D721Med (cell line): ENCODE data around the gene PCK1.

Source experiments
- DNase-seq: peaks from one replicate; pipeline ENCODE4 v3.0.0; 2011; ENCODE audit warnings: low spot score; ENCODE audit not compliant: insufficient read length
- FAIRE-seq: peaks from 2 replicates; lab custom pipeline; 2011; peaks lifted over from hg19 to GRCh38; lab: Jason Lieb, UNC
- TF ChIP-seq, protein P1 (sequence below): IDR thresholded peaks from 2 replicates; pipeline ENCODE4 v1.5.1; 2012; ENCODE audit warnings: mild to moderate bottlenecking, control low read depth; ENCODE audit not compliant: insufficient read depth; ENCODE audit errors: missing control alignments

Gene PCK1

DNA sequence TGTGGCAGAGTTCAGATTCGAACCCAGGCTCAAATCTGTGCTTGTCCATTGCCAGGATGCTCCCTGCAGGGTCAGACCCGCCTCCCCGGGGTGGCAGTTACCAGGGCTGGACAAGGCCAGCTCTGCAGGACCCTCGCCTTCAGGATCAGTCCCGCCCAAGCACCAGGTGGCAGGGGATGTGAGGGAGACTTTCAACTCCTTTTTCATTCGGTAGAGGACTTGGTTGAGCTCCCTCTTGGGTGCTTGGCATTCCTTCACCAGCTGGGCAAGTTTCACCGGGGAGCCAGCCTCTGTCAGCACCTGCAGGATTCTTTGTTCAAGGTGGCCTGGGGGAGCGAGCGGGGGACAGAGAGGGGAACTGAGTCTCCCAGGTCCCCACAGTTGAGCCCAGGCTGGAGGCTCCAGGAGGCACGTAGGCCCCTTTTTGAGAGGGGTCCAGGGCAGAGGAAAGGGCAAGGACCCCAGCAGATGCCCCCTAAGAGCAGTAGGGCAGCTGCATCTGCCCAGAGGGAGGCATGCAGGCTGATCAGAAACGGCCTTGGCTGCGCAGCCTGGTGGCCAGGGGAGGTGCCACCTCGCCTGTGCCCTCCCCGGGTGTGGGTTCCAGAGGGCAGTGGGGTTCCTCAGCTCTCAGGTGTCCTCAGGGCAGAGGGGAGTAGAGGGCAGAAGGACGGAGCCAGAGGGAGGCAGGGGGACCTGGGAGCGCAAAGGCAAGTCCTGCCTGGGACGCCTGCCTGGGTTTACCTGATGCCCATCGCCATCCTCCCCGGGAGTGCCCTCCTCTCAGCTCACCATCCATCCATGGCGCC, 55.4 kb downstream of the PCK1 start:
- FAIRE-seq (no peak), DNase-seq (no peak)
- TF ChIP-seq, protein P1, sequence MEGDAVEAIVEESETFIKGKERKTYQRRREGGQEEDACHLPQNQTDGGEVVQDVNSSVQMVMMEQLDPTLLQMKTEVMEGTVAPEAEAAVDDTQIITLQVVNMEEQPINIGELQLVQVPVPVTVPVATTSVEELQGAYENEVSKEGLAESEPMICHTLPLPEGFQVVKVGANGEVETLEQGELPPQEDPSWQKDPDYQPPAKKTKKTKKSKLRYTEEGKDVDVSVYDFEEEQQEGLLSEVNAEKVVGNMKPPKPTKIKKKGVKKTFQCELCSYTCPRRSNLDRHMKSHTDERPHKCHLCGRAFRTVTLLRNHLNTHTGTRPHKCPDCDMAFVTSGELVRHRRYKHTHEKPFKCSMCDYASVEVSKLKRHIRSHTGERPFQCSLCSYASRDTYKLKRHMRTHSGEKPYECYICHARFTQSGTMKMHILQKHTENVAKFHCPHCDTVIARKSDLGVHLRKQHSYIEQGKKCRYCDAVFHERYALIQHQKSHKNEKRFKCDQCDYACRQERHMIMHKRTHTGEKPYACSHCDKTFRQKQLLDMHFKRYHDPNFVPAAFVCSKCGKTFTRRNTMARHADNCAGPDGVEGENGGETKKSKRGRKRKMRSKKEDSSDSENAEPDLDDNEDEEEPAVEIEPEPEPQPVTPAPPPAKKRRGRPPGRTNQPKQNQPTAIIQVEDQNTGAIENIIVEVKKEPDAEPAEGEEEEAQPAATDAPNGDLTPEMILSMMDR, result no peak

DNA sequence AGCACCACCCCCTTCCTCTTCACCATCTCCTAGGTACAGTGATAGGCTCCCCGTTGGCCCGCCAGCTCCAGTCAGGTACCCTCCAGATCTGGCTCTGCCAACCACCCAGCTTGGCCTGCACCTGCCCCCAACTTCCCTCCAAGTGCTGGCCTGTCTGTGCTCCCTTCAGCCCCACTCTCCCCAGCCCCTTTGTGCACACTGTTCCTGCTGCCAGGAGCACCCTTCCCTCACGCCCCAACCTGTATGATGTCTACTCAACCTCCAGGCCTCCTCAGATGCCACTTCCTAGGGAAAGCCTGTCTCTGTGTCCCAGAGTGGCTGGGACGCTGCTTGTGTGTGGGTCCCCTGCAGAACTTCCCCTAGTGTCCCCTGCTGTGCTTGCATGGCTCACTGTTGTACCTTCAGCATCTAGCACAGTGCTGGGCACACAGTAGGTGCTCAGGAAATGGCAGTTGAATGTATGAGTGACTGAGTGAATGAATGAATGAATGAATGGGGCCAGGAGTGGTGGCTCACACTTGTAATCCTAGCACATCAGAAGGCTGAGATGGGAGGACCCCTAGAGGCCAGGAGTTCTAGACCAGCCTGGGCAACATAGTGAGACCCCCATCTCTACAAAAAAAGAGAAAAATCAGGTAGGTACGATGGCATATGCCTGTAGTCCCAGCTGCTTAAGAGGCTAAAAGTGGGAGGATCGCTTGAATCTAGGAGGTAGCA, 56.3 kb downstream of the PCK1 start:
- FAIRE-seq (no peak), DNase-seq (no peak)
- TF ChIP-seq, protein P1, result no peak
